8988T (cell line): ENCODE data around the gene APC2.

ENCODE experiments used
- DNase-seq: peaks from one replicate; pipeline ENCODE4 v3.0.0; 2011

APC2 gene

GRCh38 chr19:1520203-1520780, 70.4 kb downstream of the APC2 start:
- no peak for DNase-seq

- no peak for DNase-seq
These were observed 71.7 kb downstream of the APC2 start for GRCh38 chr19:1521636-1522035.

GRCh38 chr19:1522061-1522460, 72.1 kb downstream of the APC2 start:
- DNase-seq: no peak

GRCh38 chr19:1522838-1523237, 72.9 kb downstream of the APC2 start:
- no peak for DNase-seq
